HK-2 (cell line): ENCODE results near the gene SLC35E1.

Experiments used
- DNase-seq: peaks from one replicate; pipeline ENCODE4 v3.0.0-alpha.2; 2018; ENCODE audit not compliant: unreplicated experiment

Gene SLC35E1

GRCh38 chr19:16572332-16573211 lies at the start of gene SLC35E1:
TSS of gene SLC35E1 (minus strand) at chr19:16572415. CDS start at chr19:16572364, 51 bp downstream.
- DNase-seq = peak; percentile 97

DNA sequence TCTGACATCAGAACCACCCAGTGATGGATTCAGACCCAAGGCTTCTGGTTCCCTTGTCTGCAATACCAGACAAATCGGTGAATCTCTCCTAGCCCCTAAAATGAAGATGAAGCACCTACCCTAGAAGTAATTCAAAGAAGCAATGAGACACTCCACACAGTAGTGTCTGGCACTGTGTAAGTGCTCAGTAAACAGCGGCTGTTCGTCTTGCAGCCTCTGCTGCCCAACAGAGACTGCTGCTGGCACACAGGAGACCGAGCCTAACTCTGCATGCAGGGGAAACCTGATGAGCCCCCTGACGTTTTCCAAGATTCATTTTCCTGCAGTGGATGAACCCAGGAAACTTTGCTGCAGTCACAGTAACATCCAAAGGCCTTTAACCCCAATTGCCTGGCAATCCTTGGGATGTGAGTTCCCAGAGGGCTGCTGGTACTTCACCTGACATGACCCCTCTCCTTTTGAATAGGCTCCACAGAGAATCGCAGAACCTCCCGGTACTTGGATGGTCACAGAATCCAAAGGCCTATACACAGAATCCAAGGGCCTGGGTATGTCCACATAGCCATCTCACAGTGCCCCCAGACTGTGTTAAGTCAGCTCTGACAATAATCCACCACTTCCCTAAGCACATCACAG lies 49.1 kb upstream of the SLC35E1 start:
- no peak for DNase-seq

DNA sequence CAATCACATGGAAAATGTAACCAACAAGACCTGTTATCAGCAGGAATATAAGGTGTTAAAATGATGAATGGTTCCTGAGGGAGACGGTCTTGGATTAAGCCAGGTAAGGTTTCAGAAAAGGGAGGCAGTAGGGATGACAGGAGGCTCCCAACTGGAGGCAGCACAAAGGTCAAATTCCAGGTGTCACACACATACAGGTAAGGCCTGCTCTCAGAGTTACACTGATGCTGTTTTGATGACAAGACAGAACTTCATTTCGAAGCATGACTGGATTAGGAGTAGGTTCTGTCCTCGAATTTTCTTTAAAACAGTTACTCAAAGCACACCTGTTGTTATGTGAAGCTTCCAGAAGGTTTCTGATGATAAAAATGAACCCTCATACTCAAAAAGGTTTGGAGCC lies 48.4 kb upstream of the SLC35E1 start:
- DNase-seq = no peak

GRCh38 chr19:16620018-16620417 lies 47.8 kb upstream of the SLC35E1 start:
- no peak for DNase-seq

DNA sequence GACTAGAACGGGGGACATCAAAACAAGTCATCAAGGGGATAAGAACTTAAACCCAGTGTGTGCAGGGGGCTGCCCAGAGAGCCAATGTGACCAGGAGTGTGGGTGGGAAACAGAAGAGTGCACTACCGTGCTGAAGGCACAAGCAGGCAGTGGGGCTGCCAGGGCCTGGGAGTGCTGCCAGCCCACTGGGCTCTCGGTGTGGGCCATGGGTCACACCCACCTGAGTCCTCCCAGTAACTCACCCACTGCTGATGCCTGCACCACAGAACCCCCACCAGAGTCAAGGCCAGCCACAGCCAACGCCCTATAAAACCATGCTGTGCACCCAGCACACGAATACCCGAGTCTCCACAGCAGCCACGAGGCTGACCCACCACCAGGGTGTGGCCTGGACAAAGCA lies 47.2 kb upstream of the SLC35E1 start:
- no peak for DNase-seq

GRCh38 chr19:16618248-16618647 lies 46.0 kb upstream of the SLC35E1 start:
- no peak for DNase-seq

GRCh38 chr19:16615808-16616207 lies 43.6 kb upstream of the SLC35E1 start:
- DNase-seq = no peak

DNA sequence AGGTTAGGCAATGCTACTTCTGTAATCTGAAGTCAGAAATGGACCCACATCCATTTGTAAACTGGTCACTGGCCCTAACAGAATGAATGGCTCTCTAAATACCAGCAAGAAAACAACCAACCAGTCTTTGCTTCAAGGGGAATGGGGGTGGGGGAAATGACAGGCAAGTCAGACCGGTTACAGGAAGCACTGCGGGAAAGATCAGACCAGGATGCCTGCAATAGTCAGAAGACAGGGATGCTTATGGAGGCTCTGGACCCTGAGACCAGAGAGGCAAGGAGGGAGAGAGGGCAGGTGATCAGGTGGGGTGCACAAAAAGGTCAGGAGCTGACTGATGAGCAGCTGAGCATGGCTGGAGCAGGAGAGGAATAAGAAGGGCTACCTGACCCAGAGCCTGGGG lies 42.7 kb upstream of the SLC35E1 start:
- DNase-seq = no peak

GRCh38 chr19:16613841-16614240 lies 41.6 kb upstream of the SLC35E1 start:
- no peak for DNase-seq

GRCh38 chr19:16612636-16613035 lies 40.4 kb upstream of the SLC35E1 start:
- DNase-seq = no peak

- DNase-seq = no peak
Measured at GRCh38 chr19:16611121-16611520, 38.9 kb upstream of the SLC35E1 start.

GRCh38 chr19:16609511-16610200 lies 37.4 kb upstream of the SLC35E1 start:
- no peak for DNase-seq

DNA sequence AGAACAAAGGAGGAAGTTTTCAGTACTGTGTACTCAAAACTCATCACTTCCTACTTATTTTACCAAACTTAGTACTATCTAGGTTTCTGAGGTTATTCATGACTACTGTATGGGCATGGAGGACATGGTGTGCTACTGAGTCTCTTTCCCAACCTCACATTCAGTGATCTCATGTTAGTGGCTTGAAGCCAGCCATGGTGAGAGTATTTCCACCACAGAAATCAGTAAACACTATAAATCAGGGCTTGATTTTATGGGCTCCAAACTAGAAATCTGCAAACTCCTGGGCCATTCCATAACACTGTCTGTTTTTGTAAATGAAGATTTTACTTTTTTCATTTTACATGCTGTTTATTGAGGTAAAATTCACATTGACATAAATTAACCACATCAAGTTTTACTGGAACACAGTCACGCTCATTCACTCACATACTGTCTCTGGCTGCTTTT lies 36.1 kb upstream of the SLC35E1 start:
- no peak for DNase-seq

- no peak for DNase-seq
Measured at GRCh38 chr19:16607819-16608218, 35.6 kb upstream of the SLC35E1 start.

GRCh38 chr19:16605553-16605994 lies 33.4 kb upstream of the SLC35E1 start:
- no peak for DNase-seq

GRCh38 chr19:16605115-16605514 lies 32.9 kb upstream of the SLC35E1 start:
- DNase-seq = no peak

- DNase-seq = no peak
Measured at GRCh38 chr19:16604615-16605014, 32.4 kb upstream of the SLC35E1 start.

DNA sequence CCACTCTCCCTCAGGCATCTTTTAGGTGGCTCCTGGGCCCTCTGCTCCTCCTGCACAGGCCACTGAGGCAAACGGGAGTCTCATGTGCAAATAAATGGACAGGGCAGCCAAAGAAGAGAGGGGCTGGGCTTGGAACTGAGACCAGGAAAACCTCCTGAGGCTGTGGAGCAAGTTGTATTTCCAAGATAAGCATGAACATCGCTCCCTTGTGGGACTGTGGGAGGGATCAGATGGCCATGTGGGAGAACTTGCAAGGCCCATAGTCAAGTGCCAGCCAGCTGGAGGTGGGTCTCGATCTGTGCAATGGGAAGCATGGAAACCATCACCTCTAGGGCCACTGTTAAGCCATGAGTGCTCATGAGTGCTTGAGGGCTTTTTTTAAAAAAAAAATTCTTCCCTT lies 30.9 kb upstream of the SLC35E1 start:
- no peak for DNase-seq

DNA sequence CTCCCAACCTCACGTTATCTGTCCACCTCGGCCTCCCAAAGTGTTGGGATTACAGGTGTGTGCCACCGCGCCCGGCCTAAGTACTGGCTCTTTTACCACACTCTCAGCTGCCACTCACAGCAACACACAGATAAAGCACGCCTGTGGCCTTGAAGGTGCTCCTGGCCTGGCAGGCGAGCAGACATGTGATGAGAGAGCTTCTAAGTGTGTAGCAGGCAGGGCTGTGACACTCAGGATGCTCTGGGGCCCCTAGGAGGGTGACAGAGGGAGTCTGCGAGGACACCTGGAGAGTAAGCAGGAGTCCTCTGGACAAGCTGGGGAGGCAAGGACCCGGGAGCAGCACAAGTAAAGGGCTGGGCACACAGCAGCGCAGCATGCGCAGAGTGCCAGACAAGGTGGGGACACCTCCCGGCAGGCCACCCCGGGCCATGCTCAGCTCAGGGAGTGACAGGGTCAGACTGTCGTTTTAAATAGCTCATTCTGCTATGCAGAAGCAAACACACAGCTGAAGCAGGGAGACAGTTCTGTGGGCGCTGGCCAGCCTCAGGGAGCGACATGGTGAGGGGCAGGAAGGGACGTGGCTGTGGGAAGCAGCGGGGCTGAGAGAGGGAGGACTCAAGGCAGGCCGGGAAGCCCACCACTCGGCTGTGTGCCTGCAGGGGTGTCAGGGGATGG lies 29.3 kb upstream of the SLC35E1 start:
- no peak for DNase-seq

DNA sequence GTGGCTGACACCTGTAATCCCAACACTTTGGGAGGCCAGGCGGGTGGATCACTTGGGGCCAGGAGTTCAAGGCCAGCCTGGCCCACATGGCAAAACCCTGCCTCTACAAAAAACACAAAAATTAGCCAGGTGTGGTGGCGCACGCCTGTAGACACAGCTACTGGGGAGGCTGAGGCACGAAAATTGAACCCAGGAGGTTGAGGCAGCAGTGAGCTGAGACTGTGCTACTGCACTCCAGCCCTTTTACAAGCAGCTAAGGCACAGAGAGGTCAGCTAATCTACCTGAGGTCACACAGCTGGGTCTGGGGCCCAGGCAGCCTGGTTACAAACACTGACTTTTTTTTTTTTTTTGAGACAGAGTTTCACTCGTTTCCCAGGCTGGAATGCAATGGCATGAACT lies 28.6 kb upstream of the SLC35E1 start:
- no peak for DNase-seq

- DNase-seq = no peak
Measured at GRCh38 chr19:16599655-16600346, 27.6 kb upstream of the SLC35E1 start.
